T-helper 1 cell treated with Interleukin-12 subunit alpha and Interleukin-12 subunit beta and Interleukin-4 antibody, amounts not matched to agents 30 μg/mL and 1 μg/mL, for 36 hours (primary cell): ENCODE results near the gene KIAA1958.
A peak's percentile ranks its signal among the peaks of the same experiment; 100 is the strongest.

ENCODE experiments used
- H3K27ac Mint-ChIP-seq: one replicate; pipeline ENCODE4 v1.8.0; 2021; ENCODE audit warnings: mild to moderate bottlenecking, mixed read lengths
- H3K27me3 Mint-ChIP-seq: one replicate; pipeline ENCODE4 v1.8.0; 2021; ENCODE audit warnings: low read depth, mixed read lengths
- H3K36me3 Mint-ChIP-seq: one replicate; pipeline ENCODE4 v1.8.0; 2021; ENCODE audit warnings: low read depth, mixed read lengths
- H3K4me1 Mint-ChIP-seq: one replicate; pipeline ENCODE4 v1.8.0; 2021; ENCODE audit warnings: low read depth, mixed read lengths
- H3K4me3 Mint-ChIP-seq: one replicate; pipeline ENCODE4 v1.8.0; 2021; ENCODE audit warnings: mild to moderate bottlenecking, moderate library complexity, mixed read lengths
- H3K9me3 Mint-ChIP-seq: one replicate; pipeline ENCODE4 v1.8.0; 2021; ENCODE audit warnings: mixed read lengths

KIAA1958 gene

DNA sequence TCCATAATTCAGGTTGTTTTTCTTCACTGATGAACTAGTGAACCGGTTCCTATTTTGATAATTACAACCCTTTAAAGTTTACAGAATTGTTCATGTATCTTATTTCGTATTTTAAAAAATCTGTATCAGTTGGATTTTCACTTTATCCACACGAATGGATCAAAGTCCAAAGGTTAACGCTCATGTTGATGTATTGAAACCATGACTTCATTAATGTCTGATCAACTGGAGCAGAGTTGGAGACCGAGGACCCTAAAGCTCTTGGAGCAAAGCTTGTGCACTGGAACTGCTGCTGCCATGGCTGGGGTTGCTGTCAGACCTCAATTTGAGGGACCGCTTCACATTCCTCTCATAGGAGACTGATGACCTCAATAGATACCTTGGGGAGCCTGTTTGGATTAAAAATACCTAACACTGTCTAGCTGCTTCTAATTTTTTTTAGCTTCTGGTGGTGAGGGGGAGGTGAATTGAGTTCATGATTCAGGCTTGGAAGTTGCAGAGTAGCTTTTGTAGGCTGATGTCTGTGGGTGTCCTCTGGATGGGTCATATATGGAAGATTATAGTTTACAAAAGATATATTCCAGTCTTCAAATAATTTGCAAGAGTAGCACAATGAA is 45.1 kb downstream of the KIAA1958 start:
- H3K4me1 Mint-ChIP-seq = peaks cover 1% of the 10 kb centered on the region
- H3K4me3 Mint-ChIP-seq = no peak overlapping the region
- H3K27ac Mint-ChIP-seq = no peak overlapping the region
- H3K9me3 Mint-ChIP-seq = no peaks in the 10 kb centered on the region
- no peaks in the 10 kb centered on the region for H3K36me3 Mint-ChIP-seq
- H3K27me3 Mint-ChIP-seq = no peaks in the 10 kb centered on the region

DNA sequence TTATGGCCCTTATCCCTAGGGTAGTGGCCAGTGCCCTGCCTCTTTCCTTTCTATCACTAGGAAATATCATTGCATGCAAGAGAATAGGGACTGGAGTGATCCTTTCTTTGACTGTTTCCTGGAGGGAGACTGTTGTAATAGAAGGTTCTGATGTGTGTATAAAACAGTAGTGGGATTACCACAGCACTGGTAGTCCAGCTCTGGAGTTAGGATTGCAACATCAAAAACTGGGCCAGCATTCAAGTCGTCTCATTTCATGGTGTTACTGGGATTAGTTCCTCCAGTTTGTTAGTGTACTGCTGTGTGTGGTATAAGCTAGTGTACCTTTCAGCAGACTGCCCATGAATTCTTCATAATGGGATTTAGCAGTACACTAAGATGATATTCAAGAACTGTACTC is 45.8 kb downstream of the KIAA1958 start:
- H3K27ac Mint-ChIP-seq = no peak overlapping the region
- H3K4me3 Mint-ChIP-seq = no peak overlapping the region
- no peaks in the 10 kb centered on the region for H3K9me3 Mint-ChIP-seq
- H3K36me3 Mint-ChIP-seq = no peaks in the 10 kb centered on the region
- peaks cover 1% of the 10 kb centered on the region for H3K4me1 Mint-ChIP-seq
- H3K27me3 Mint-ChIP-seq = no peaks in the 10 kb centered on the region

- no peaks in the 10 kb centered on the region for H3K27me3 Mint-ChIP-seq
- no peaks in the 10 kb centered on the region for H3K36me3 Mint-ChIP-seq
These were observed 47.0 kb downstream of the KIAA1958 start for GRCh38 chr9:112533660-112534059.

DNA sequence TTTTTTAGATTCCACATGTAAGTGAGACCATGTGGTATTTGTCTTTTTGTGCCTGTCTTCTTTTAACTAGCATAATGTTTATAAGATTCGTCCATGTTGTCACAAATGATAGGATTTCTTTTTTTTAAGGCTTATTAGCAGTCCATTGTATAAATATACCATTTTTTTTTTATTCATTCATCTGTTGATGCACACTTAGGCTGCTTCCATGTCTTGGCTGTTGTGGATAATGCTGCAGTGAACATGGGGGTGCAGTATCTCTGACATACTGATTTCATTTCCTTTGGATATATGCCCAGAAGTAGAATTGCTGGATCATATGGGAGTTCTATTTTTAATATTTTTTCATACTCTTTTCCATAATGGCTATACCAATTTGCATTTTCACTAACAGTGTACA is 48.7 kb downstream of the KIAA1958 start:
- Mint-ChIP-seq H3K4me3 (no peak overlapping the region), H3K27ac (no peak overlapping the region), H3K27me3 (no peaks in the 10 kb centered on the region), H3K9me3 (no peaks in the 10 kb centered on the region), H3K4me1 (peaks cover 1% of the 10 kb centered on the region), H3K36me3 (no peaks in the 10 kb centered on the region)

More at GRCh38 chr9:112533660-112534059, 47.0 kb downstream of the KIAA1958 start:
- Mint-ChIP-seq H3K27ac (no peak overlapping the region), H3K9me3 (no peaks in the 10 kb centered on the region), H3K4me1 (peaks cover 1% of the 10 kb centered on the region), H3K4me3 (no peak overlapping the region)

DNA sequence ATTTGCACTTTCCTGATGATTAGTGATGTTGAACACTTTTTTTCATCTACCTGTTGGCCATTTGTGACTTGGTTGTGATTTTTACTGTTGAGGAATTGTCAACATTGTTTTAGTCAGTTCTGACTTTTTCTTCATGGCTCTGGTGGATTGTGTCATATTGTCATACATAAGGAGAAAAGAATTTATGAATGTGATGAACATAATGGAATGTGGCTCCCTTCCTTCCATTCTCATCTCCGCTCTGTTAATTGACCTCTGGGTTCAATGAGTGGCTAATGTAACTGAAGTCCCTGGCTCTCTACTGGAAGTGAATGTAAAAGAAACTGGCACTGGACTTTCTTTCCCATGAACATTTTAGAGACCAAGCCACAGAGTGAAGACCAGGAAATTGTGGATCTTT is 49.2 kb downstream of the KIAA1958 start:
- no peaks in the 10 kb centered on the region for H3K27me3 Mint-ChIP-seq
- peaks cover 1% of the 10 kb centered on the region for H3K4me1 Mint-ChIP-seq
- no peak overlapping the region for H3K27ac Mint-ChIP-seq
- H3K9me3 Mint-ChIP-seq = no peaks in the 10 kb centered on the region
- no peak overlapping the region for H3K4me3 Mint-ChIP-seq
- H3K36me3 Mint-ChIP-seq = no peaks in the 10 kb centered on the region

- Mint-ChIP-seq H3K36me3 (peaks cover 1% of the 10 kb centered on the region), H3K4me1 (peaks cover 3% of the 10 kb centered on the region), H3K27me3 (no peaks in the 10 kb centered on the region), H3K27ac (no peak overlapping the region), H3K9me3 (no peaks in the 10 kb centered on the region), H3K4me3 (no peak overlapping the region)
These were observed 50.9 kb downstream of the KIAA1958 start for GRCh38 chr9:112537561-112537960.

- peaks cover 3% of the 10 kb centered on the region for H3K4me1 Mint-ChIP-seq
- H3K36me3 Mint-ChIP-seq = peaks cover 1% of the 10 kb centered on the region
- H3K4me3 Mint-ChIP-seq = no peak overlapping the region
- no peak overlapping the region for H3K27ac Mint-ChIP-seq
- H3K27me3 Mint-ChIP-seq = no peaks in the 10 kb centered on the region
- H3K9me3 Mint-ChIP-seq = no peaks in the 10 kb centered on the region
These were observed 54.2 kb downstream of the KIAA1958 start for GRCh38 chr9:112540800-112541199.

DNA sequence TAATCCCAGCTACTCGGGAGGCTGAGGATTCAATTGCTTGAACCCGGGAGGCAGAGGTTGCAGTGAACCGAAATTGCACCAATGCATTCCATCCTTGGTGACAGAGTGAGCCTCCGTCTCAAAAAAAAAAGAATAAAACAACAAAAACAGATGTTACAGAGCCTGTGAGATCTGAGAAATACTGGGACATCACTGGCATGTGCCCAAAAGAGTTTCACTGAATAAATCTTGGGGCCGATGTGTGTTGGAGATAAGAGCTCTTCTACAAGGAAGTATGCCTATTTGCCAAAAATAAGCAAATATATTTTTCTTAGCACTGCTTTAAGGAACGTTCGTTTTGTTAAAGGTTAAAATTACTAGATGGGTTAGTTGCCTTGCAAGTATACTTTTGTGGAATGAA is 55.1 kb downstream of the KIAA1958 start:
- Mint-ChIP-seq H3K27me3 (no peaks in the 10 kb centered on the region), H3K4me3 (no peak overlapping the region), H3K36me3 (peaks cover 1% of the 10 kb centered on the region)

DNA sequence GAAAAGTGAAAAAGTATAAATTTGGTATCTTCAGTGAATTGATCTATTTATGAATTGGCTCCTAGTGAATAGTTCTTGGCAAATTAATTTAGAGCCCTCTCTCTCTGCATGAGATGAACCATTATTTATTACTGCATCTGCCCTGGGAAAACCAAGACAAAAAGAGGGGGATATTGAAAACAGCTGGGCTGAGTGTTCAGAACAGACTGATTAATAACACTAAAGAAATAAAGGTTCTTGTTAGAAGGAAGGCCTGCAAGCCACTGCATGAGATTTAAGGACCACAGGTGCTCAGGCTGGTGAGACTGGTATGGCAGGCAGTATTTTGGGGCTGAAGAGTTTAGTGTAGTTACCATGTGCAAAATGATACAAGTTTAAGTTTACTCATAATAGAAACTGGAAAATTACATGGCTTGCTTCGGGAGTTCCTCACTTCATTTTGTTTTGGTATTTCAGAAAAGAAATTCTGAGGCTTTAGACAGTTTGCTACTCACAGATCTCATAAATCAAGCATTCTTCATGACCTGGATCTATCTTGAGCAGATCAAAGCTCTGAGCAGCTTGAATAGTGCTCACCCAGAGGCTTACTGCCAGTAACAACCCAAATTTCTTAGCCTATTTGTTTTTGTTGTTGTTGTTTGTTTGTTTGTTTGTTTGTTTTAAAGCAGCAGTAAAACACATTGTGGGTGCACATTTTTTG is 56.1 kb downstream of the KIAA1958 start:
- H3K27ac Mint-ChIP-seq = no peak overlapping the region
- H3K9me3 Mint-ChIP-seq = no peaks in the 10 kb centered on the region
- H3K36me3 Mint-ChIP-seq = peaks cover 1% of the 10 kb centered on the region
- H3K4me1 Mint-ChIP-seq = peaks cover 11% of the 10 kb centered on the region
- no peak overlapping the region for H3K4me3 Mint-ChIP-seq
- H3K27me3 Mint-ChIP-seq = no peaks in the 10 kb centered on the region

More for the DNA sequence above, 55.1 kb downstream of the KIAA1958 start:
- Mint-ChIP-seq H3K9me3 (no peaks in the 10 kb centered on the region), H3K4me1 (peaks cover 10% of the 10 kb centered on the region), H3K27ac (no peak overlapping the region)

DNA sequence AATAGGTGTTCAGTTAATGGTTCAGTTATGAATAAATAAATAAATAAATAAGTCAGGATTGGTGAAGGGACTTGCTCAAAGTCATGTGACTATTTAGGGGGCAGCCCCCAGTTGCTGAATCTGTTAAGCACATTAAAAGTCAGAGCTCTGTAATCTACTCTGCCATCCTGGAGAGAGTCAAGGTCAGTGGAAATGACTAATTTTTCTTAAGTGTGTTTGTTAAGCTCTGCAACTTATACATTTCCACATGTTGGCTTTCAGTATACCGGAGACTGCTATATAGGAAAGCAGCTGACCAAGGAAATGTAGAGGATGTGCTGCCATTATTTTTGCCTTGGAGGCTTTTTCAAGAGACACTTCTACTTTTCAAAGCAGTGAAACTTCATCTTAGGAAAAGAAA is 57.9 kb downstream of the KIAA1958 start:
- H3K4me1 Mint-ChIP-seq = peaks cover 11% of the 10 kb centered on the region
- H3K36me3 Mint-ChIP-seq = peaks cover 1% of the 10 kb centered on the region
- H3K9me3 Mint-ChIP-seq = no peaks in the 10 kb centered on the region
- no peaks in the 10 kb centered on the region for H3K27me3 Mint-ChIP-seq
- no peak overlapping the region for H3K4me3 Mint-ChIP-seq
- no peak overlapping the region for H3K27ac Mint-ChIP-seq

DNA sequence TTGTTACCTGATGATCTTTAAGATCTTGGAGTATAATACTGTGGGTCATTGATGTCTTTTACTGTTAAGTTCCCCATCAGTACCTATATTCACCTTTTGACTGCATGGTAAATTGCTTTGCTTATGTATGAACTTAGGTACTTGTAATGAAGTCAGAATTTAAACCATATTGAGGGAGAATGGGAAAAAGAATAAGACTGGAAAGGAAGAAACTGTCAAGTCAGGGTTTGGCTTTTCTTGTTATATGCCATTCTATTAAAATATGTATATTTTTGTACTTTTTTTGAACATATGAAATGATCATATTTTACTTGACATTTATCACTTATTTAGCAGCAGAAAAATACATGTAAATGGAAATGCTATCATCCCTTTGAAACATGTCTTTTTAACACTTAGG is 58.6 kb downstream of the KIAA1958 start:
- H3K27me3 Mint-ChIP-seq = no peaks in the 10 kb centered on the region
- H3K4me1 Mint-ChIP-seq = peaks cover 11% of the 10 kb centered on the region
- peaks cover 1% of the 10 kb centered on the region for H3K36me3 Mint-ChIP-seq
- no peak overlapping the region for H3K4me3 Mint-ChIP-seq
- no peaks in the 10 kb centered on the region for H3K9me3 Mint-ChIP-seq
- no peak overlapping the region for H3K27ac Mint-ChIP-seq

DNA sequence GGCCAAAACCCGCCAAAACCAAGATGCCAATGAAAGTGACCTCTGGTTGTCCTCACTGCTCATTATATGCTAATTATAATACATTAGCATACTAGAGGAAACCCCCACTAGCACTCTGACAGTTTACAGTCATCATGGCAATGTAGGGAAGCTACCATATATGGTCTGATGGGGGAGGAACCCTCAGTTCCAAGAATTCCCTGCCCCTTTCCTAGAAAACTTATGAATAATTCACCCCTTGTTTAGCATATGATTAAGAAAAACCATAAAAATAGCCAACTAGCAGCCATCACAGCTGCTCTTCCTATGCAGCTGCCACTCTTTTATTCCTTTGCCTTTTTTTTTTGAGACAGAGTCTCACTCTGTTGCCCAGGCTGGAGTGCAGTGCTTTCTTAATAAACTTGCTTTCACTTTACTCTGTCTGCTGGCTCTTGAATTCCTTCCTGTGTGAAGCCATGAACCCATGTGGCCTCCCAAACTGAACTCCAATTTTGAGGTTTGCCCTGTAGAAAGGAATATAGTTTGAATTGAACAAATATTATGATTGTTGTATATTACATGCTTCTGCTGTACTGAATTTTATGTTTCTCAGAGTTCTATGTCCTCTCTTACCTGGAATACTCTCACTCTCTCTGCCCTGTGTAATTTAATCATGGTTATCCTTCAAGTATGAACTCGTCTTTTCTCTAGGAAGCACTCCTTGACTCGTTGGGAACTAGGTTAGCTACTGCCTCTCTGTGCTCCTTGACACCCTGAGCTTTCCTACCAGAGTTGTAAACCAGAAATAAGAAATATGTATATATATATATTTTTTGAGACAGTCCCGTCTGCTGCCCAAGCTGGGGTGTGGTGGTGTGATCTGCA is 59.8 kb downstream of the KIAA1958 start:
- peak overlapping the region; percentile 62 for H3K27ac Mint-ChIP-seq
- peak overlapping the region; percentile 3 for H3K4me3 Mint-ChIP-seq
- no peaks in the 10 kb centered on the region for H3K36me3 Mint-ChIP-seq
- peaks cover 9% of the 10 kb centered on the region for H3K4me1 Mint-ChIP-seq
- H3K27me3 Mint-ChIP-seq = no peaks in the 10 kb centered on the region
- no peaks in the 10 kb centered on the region for H3K9me3 Mint-ChIP-seq

DNA sequence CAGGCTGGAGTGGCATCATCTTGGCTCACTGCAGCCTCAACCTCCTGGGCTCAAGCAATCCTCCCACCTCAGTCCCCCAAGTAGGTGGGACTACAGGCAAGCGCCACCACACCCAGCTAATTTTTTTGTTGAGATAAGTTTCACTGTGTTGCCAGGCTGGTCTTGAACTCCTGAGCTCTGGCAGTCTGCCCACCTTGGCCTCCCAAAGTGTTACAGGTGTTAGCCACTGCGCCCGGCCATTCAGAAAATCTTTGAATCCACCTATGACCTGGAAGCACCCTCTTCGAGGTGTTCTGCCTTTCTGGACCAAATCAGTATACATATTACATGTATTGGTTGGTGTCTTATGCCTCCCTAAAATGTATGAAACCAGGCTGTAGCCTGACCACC is 61.4 kb downstream of the KIAA1958 start:
- no peak overlapping the region for H3K4me3 Mint-ChIP-seq
- peaks cover 9% of the 10 kb centered on the region for H3K4me1 Mint-ChIP-seq
- no peaks in the 10 kb centered on the region for H3K9me3 Mint-ChIP-seq
- H3K27me3 Mint-ChIP-seq = no peaks in the 10 kb centered on the region
- H3K36me3 Mint-ChIP-seq = no peaks in the 10 kb centered on the region
- H3K27ac Mint-ChIP-seq = no peak overlapping the region

- Mint-ChIP-seq H3K9me3 (no peaks in the 10 kb centered on the region), H3K36me3 (no peaks in the 10 kb centered on the region), H3K27ac (no peak overlapping the region), H3K4me3 (no peak overlapping the region), H3K4me1 (peaks cover 9% of the 10 kb centered on the region), H3K27me3 (no peaks in the 10 kb centered on the region)
These were observed 62.4 kb downstream of the KIAA1958 start for GRCh38 chr9:112548836-112549595.
